Endothelial cell of umbilical vein (primary cell): ENCODE measurements around the gene PCDHGA6. TPM values are rescaled to one million over a fixed set of nuclear protein-coding genes. Genes with fewer than 3 reads are reported as not detected.
"Not testable (repeated sequence)": the region's sequence is repeated elsewhere in the genome, so short reads cannot be mapped to it uniquely, and the experiment has no call there.

Experiments used
- BruUV-seq: library from RNA; stranded (reverse); fragments of 400-500 nt; replicated peaks from 2 replicates; lab custom pipeline; 2021; lab: Mats Ljungman, UMichigan
- CTCF ChIA-PET: fragments of 300-600, 350-600 bp; sonication (Branson Sonifier 250); formaldehyde crosslinking; loops from one replicate; lab custom pipeline; 2021; ENCODE audit warnings: antibody characterized with exemption, inconsistent platforms; lab: Charles Lee
- POLR2A ChIA-PET: fragments of 300-600, 350-600 bp; sonication (Branson Sonifier 250); formaldehyde crosslinking; loops from one replicate; lab custom pipeline; 2021; ENCODE audit warnings: antibody characterized with exemption, inconsistent platforms; lab: Charles Lee
- DNase-seq: peaks from one replicate; pipeline ENCODE4 v3.0.0-alpha.2; 2011; ENCODE audit warnings: low read depth, low spot score
- FAIRE-seq: peaks from 2 replicates; lab custom pipeline; 2011; peaks lifted over from hg19 to GRCh38; lab: Jason Lieb, UNC
- H2AFZ ChIP-seq: 2 replicates; pipeline ENCODE4 v1.6.0; 2012; ENCODE audit warnings: low read depth, low read length, control low read depth, inconsistent platforms
- H3K27ac ChIP-seq: 2 replicates; pipeline ENCODE4 v1.5.1; 2011; ENCODE audit warnings: low read depth, mild to moderate bottlenecking, control low read depth, low read length, moderate library complexity; ENCODE audit not compliant: insufficient read depth
- H3K27me3 ChIP-seq, 2 experiments: 2 replicates each; pipeline versions ENCODE4 v1.6.0 to v1.6.1; 2011; ENCODE audit warnings: low read length in 2 of 2, mixed read lengths in 1 of 2; ENCODE audit not compliant: control insufficient read depth in 2 of 2, insufficient read depth in 2 of 2
- H3K36me3 ChIP-seq, 2 experiments: 2 replicates in 1 of 2; 3 replicates in 1 of 2; pipeline ENCODE4 v1.5.1; 2011; ENCODE audit warnings: low read length in 2 of 2, mild to moderate bottlenecking in 1 of 2, moderate library complexity in 1 of 2; ENCODE audit not compliant: control insufficient read depth in 2 of 2, insufficient read depth in 2 of 2; ENCODE audit errors: extremely low read depth in 1 of 2
- H3K4me1 ChIP-seq: 3 replicates; pipeline ENCODE4 v1.5.1; 2011; ENCODE audit warnings: mild to moderate bottlenecking, low read length; ENCODE audit not compliant: control insufficient read depth, insufficient read depth; ENCODE audit errors: extremely low read depth
- H3K4me2 ChIP-seq: 2 replicates; pipeline ENCODE4 v1.6.1; 2011; ENCODE audit warnings: low read length, control low read depth, mixed read lengths; ENCODE audit not compliant: insufficient read depth
- H3K4me3 ChIP-seq, 3 experiments: fragments of 200-600 bp in 1 of 3; sonication (generic), shearing (Covaris generic) in 1 of 3; replicated peaks in 1 of 3; 2 replicates each; pipeline ENCODE4 v1.5.1; 2011 to 2016; ENCODE audit warnings: control low read depth in 3 of 3, low read length in 3 of 3, mild to moderate bottlenecking in 2 of 3, inconsistent platforms in 1 of 3, low read depth in 1 of 3, moderate library complexity in 1 of 3; ENCODE audit not compliant: insufficient read depth in 1 of 3
- H3K79me2 ChIP-seq: 2 replicates; pipeline ENCODE4 v1.6.0; 2012; ENCODE audit warnings: low read length, inconsistent platforms; ENCODE audit not compliant: control insufficient read depth, insufficient read depth
- H3K9ac ChIP-seq: replicated peaks from 2 replicates; pipeline ENCODE3; 2011; ENCODE audit warnings: low read length, control low read depth; ENCODE audit not compliant: insufficient read depth; ENCODE audit errors: extremely low read depth
- H3K9me1 ChIP-seq: replicated peaks from 3 replicates; pipeline ENCODE4 v1.6.0; 2011; ENCODE audit warnings: mild to moderate bottlenecking, low read length; ENCODE audit not compliant: control insufficient read depth, insufficient read depth; ENCODE audit errors: extremely low read depth
- H3K9me3 ChIP-seq: replicated peaks from 2 replicates; pipeline ENCODE4 v1.5.1; 2012; ENCODE audit warnings: low read length, inconsistent platforms; ENCODE audit not compliant: control insufficient read depth, insufficient read depth
- H4K20me1 ChIP-seq: replicated peaks from 2 replicates; pipeline ENCODE3; 2011; ENCODE audit warnings: mild to moderate bottlenecking, low read length; ENCODE audit not compliant: control insufficient read depth, insufficient read depth; ENCODE audit errors: extremely low read depth
- EZH2 ChIP-seq: IDR thresholded peaks from 2 replicates; pipeline ENCODE4 v1.6.1; 2012; ENCODE audit warnings: borderline replicate concordance, low read depth, mild to moderate bottlenecking, moderate library complexity, low read length, inconsistent platforms; ENCODE audit not compliant: severe bottlenecking
- POLR2AphosphoS5 ChIP-seq: IDR thresholded peaks from 2 replicates; pipeline ENCODE4 v1.6.1; 2012; ENCODE audit warnings: low read depth, mild to moderate bottlenecking, control low read depth, low read length, moderate library complexity; ENCODE audit not compliant: insufficient read depth
- dilution Hi-C: fragments of 300-500 bp; cut with MboI; formaldehyde crosslinking; loops from one replicate; pipeline ENCODE4 v1.15.0; 2019; ENCODE audit warnings: low sequenced_read_pairs; ENCODE audit not compliant: extremely low pct_ligation_motif_present
- intact Hi-C: fragments of 100-400 bp; cut with micrococcal nuclease; formaldehyde crosslinking; loops from one replicate; pipeline ENCODE4 v1.10.0; 2022
- polyA plus RNA-seq, 4 experiments: library from polyadenylated mRNA; depleted of rRNA in 3 of 4; stranded (reverse) in 3 of 4; unstranded in 1 of 4; fragments of >200 nt; gene quantifications; 2 replicates each; pipeline versions ENCODE4 v1.2.1 to v1.2.3, GENCODE V29; 2011 to 2012; ENCODE audit warnings: missing spikeins in 1 of 4
- total RNA-seq: library from RNA; stranded (reverse); gene quantifications from 2 replicates; pipeline ENCODE4 v1.2.3, GENCODE V29; 2021
- TF ChIP-seq, protein P1 (sequence below), 2 donors: IDR thresholded peaks; 1 replicate in 1 of 2; 2 replicates in 1 of 2; pipeline ENCODE4 v1.5.1; 2011; ENCODE audit warnings: low read length in 2 of 2, mild to moderate bottlenecking in 2 of 2, moderate library complexity in 2 of 2, control low read depth in 1 of 2, inconsistent platforms in 1 of 2, low read depth in 1 of 2; ENCODE audit not compliant: insufficient read depth in 1 of 2; ENCODE audit errors: extremely low read depth in 1 of 2

Gene PCDHGA6
- total and polyA plus RNA-seq, 2 donors (not counting 3 experiments of a cell fraction or from before 2014, with no cell fraction given) = 2.6 to 2.7 TPM

GRCh38 chr5:141330299-141331080 is 43.2 kb upstream of the PCDHGA6 start, which contains the start of gene PCDHGA1:
Gene PCDHGA1 (plus strand): TSS chr5:141330514.
- BruUV-seq = no TSS peak
- POLR2A ChIA-PET = interaction anchor here (1.7 kb wide), 1 partner anchor 10 kb away, joined by 7 read pairs; the partner anchor contains the start of gene TAF7
- Histone ChIP-seq H3K9me3 (no peaks in the 10 kb centered on the region), H3K9ac (no peak within 1 kb of the TSS), H3K4me1 (no peaks in the 10 kb centered on the region), H4K20me1 (no peaks in the 10 kb centered on the region), H2AFZ (no peak within 1 kb of the TSS), H3K9me1 (no peaks in the 10 kb centered on the region), H3K27me3 (peaks cover 25 to 64% of the 10 kb centered on the region in 2 experiments), H3K27ac (no peak within 1 kb of the TSS), H3K4me2 (no peak within 1 kb of the TSS), H3K79me2 (no peaks in the 10 kb centered on the region), H3K36me3 (no peaks in the 10 kb centered on the region), H3K4me3 (no peak within 1 kb of the TSS)
- FAIRE-seq = no peak
- CTCF ChIA-PET = interaction anchor here (0.6 to 3.4 kb wide), 28 partner anchors 9 to 1325 kb away, joined by 3 to 33 read pairs (median 4); partner anchors contain the start of genes PCDHB14, PCDHB15, PCDHGA10 and PCDHGA11
- DNase-seq = peak; percentile 53
- TF ChIP-seq, protein P1, sequence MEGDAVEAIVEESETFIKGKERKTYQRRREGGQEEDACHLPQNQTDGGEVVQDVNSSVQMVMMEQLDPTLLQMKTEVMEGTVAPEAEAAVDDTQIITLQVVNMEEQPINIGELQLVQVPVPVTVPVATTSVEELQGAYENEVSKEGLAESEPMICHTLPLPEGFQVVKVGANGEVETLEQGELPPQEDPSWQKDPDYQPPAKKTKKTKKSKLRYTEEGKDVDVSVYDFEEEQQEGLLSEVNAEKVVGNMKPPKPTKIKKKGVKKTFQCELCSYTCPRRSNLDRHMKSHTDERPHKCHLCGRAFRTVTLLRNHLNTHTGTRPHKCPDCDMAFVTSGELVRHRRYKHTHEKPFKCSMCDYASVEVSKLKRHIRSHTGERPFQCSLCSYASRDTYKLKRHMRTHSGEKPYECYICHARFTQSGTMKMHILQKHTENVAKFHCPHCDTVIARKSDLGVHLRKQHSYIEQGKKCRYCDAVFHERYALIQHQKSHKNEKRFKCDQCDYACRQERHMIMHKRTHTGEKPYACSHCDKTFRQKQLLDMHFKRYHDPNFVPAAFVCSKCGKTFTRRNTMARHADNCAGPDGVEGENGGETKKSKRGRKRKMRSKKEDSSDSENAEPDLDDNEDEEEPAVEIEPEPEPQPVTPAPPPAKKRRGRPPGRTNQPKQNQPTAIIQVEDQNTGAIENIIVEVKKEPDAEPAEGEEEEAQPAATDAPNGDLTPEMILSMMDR (IDR thresholded peaks at IDR 0.05; ENCODE audit: extremely low read depth in 1 of 2, insufficient read depth in 1 of 2, low read depth in 1 of 2, low read length in 2 of 2) = peak; percentile 29 to 33
- no peak for TF ChIP-seq POLR2AphosphoS5
- intact Hi-C loops = no loop called here
- dilution Hi-C loops = no loop called here

- H3K9me1 ChIP-seq, H3K79me2 ChIP-seq, H3K9me3 ChIP-seq, POLR2A ChIA-PET, H3K4me3 ChIP-seq, H3K4me2 ChIP-seq, H3K36me3 ChIP-seq, intact Hi-C loops, H3K9ac ChIP-seq, BruUV-seq, H4K20me1 ChIP-seq, dilution Hi-C loops, DNase-seq, H3K27ac ChIP-seq, FAIRE-seq, H2AFZ ChIP-seq, H3K4me1 ChIP-seq: not testable (repeated sequence)
- peak; percentile 45 for TF ChIP-seq EZH2
- H3K27me3 ChIP-seq = peaks cover 23 to 80% of the 10 kb centered on the region in 2 experiments
- CTCF ChIA-PET = interaction anchor here (0.7 to 1.4 kb wide), 3 partner anchors 9 to 231 kb away, joined by 4 read pairs; no protein-coding TSS in a partner anchor
Observed at GRCh38 chr5:141332571-141332970, 41.1 kb upstream of the PCDHGA6 start.
